ENCODE data around the gene ZNF692. TPM values are rescaled to one million over a fixed set of nuclear protein-coding genes. Genes with fewer than 3 reads are reported as not detected.

Gene ZNF692
- total RNA-seq, 1 donor from 2014 or later: 37.8 TPM

- Histone ChIP-seq H3K27ac (no peak overlapping the region), H3F3A (ENCODE audit: low read depth) (no peaks in the 10 kb centered on the region), H3K9ac (no peak overlapping the region), H3K4me3 (no peak overlapping the region), H3K9me3 (ENCODE audit: low read depth) (no peaks in the 10 kb centered on the region), H3K27me3 (no peaks in the 10 kb centered on the region), H3K79me2 (ENCODE audit: low read depth) (peaks cover 7% of the 10 kb centered on the region), H3K36me3 (no peaks in the 10 kb centered on the region), H3K4me2 (no peak overlapping the region), H2AFZ (replicated peaks) (no peak overlapping the region), H3K4me1 (no peaks in the 10 kb centered on the region), H4K20me1 (ENCODE audit: low read depth) (peaks cover 4% of the 10 kb centered on the region)
- Mint-ChIP-seq H3K4me3 (no peak overlapping the region), H3K36me3 (peaks cover 11% of the 10 kb centered on the region), H3K4me1 (no peaks in the 10 kb centered on the region), H3K27me3 (ENCODE audit: insufficient read depth, low read depth) (no peaks in the 10 kb centered on the region), H3K9me3 (no peaks in the 10 kb centered on the region), H3K27ac (no peak overlapping the region)
- DNase-seq (ENCODE audit: low spot score): no peak
- TF ChIP-seq CTCF (IDR thresholded peaks at IDR 0.05): no peak
- TF ChIP-seq EZH2 (IDR thresholded peaks at IDR 0.05): no peak
- no peak for TF ChIP-seq EZH2phosphoT487 (IDR thresholded peaks at IDR 0.05)
Measured at GRCh38 chr1:248848602-248849001, 10.3 kb downstream of the ZNF692 start.

GRCh38 chr1:248847956-248848561 is 10.8 kb downstream of the ZNF692 start:
- Histone ChIP-seq H3F3A (ENCODE audit: low read depth) (no peaks in the 10 kb centered on the region), H3K27me3 (no peaks in the 10 kb centered on the region), H3K36me3 (no peaks in the 10 kb centered on the region), H3K79me2 (ENCODE audit: low read depth) (peaks cover 13% of the 10 kb centered on the region), H3K4me1 (no peaks in the 10 kb centered on the region), H2AFZ (replicated peaks) (no peak overlapping the region), H3K9me3 (ENCODE audit: low read depth) (no peaks in the 10 kb centered on the region), H3K27ac (no peak overlapping the region), H3K4me3 (no peak overlapping the region), H3K9ac (no peak overlapping the region), H4K20me1 (ENCODE audit: low read depth) (peaks cover 5% of the 10 kb centered on the region), H3K4me2 (no peak overlapping the region)
- Mint-ChIP-seq H3K9me3 (no peaks in the 10 kb centered on the region), H3K36me3 (peaks cover 11% of the 10 kb centered on the region), H3K27ac (no peak overlapping the region), H3K4me1 (no peaks in the 10 kb centered on the region), H3K4me3 (no peak overlapping the region), H3K27me3 (ENCODE audit: insufficient read depth, low read depth) (no peaks in the 10 kb centered on the region)
- TF ChIP-seq EZH2 (IDR thresholded peaks at IDR 0.05) (no peak), CTCF (IDR thresholded peaks at IDR 0.05) (no peak), EZH2phosphoT487 (IDR thresholded peaks at IDR 0.05) (no peak)
- no peak for DNase-seq (ENCODE audit: low spot score)

- Mint-ChIP-seq H3K27me3 (ENCODE audit: insufficient read depth, low read depth) (no peaks in the 10 kb centered on the region), H3K9me3 (no peaks in the 10 kb centered on the region), H3K36me3 (peaks cover 11% of the 10 kb centered on the region), H3K4me1 (no peaks in the 10 kb centered on the region), H3K4me3 (no peak overlapping the region), H3K27ac (no peak overlapping the region)
- no peak overlapping the region for H2AFZ ChIP-seq (replicated peaks)
- H4K20me1 ChIP-seq (ENCODE audit: low read depth): peaks cover 8% of the 10 kb centered on the region
- H3K36me3 ChIP-seq: no peaks in the 10 kb centered on the region
- no peak for DNase-seq (ENCODE audit: low spot score)
- no peak overlapping the region for H3K9ac ChIP-seq
- no peaks in the 10 kb centered on the region for H3K27me3 ChIP-seq
- no peaks in the 10 kb centered on the region for H3F3A ChIP-seq (ENCODE audit: low read depth)
- no peak overlapping the region for H3K27ac ChIP-seq
- peaks cover 19% of the 10 kb centered on the region for H3K79me2 ChIP-seq (ENCODE audit: low read depth)
- H3K4me2 ChIP-seq: no peak overlapping the region
- H3K4me1 ChIP-seq: no peaks in the 10 kb centered on the region
- TF ChIP-seq EZH2phosphoT487 (IDR thresholded peaks at IDR 0.05) (no peak), CTCF (IDR thresholded peaks at IDR 0.05) (no peak), EZH2 (IDR thresholded peaks at IDR 0.05) (no peak)
- no peak overlapping the region for H3K4me3 ChIP-seq
- no peaks in the 10 kb centered on the region for H3K9me3 ChIP-seq (ENCODE audit: low read depth)
Measured at GRCh38 chr1:248847181-248847955, 11.5 kb downstream of the ZNF692 start.

All from neural progenitor cell (in vitro differentiated cells).